ENCODE data around the gene SLC5A12. TPM values are rescaled to one million over a fixed set of nuclear protein-coding genes. Genes with fewer than 3 reads are reported as not detected.

Gene SLC5A12
- polyA plus RNA-seq, 12 donors, result 0.04 to 6.0 (median 0.16) TPM; not detected in 1

DNA sequence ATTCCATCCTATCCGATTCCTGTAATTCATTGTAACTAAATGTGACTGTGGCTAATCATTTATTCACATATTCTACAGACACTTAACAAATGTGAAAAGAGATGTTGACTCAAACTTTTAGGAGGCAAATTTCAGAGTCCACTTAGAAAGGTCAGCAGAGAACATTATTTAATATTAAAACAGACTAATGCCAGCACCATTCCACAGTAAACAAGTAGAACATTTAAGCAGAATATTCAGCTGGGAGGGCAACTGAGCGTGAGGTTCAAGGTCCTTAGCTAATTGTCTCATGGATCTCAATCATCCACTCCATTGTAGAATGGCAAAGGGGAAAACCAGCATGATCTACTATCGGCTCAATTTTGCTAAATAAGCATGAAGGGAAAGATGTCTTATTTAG is 5.1 kb upstream of the SLC5A12 start:
- no peak for DNase-seq

- no peak for DNase-seq
These were observed 1.9 kb downstream of the SLC5A12 start for GRCh38 chr11:26719998-26720397.

DNA sequence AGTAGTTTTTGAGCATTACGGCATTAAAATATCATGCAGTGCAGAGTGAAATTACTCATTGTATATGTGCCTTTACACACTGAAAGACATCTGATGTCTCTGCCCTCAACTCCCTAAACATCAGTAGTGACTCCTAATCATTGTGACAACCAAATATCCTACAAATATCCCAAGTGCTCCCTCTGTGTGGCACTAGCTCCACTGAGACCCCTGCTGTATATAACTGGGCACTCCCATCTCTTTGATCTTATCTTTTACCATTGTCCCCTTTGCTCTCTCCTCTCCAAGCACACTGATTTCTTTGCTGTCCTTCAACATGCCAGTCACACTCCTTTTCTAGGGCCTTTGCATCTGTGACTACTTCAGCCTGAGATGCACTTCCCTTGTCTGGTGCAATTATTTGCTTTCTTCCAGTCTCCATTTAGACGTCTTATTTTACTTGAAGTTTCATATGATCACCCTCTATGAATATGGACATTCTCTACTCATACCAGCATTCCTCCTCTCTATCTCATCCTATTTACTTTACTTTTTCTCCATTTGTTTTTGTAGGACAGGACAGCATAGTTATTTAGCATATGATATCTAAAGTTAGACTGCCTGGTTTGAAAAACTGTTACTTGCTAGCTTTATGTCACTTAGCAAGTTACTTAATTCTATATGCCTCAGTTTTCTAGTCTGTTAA is 2.4 kb downstream of the SLC5A12 start:
- DNase-seq, result no peak

GRCh38 chr11:26717771-26718170 is 4.1 kb downstream of the SLC5A12 start:
- no peak for DNase-seq

GRCh38 chr11:26715133-26715532 is 6.7 kb downstream of the SLC5A12 start:
- DNase-seq, result no peak

- no peak for DNase-seq
These were observed 9.4 kb downstream of the SLC5A12 start for GRCh38 chr11:26712497-26712896.

DNA sequence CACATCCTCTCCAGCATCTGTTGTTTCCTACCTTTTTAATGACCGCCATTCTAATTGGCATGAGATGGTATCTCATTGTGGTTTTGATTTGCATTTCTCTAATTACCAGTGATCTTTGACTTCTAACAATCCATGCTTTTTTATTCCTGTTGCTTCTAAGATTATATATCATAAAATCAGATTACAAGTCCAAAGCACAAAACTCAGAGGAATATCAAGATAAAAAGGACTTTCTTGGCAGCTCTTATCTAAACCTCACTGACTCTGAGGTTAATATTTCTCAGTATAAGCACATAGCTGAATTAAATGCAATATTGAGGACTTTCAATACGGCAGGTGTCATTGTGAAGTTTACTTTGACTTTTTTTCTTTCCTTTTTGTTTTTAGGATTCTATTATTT is 11.4 kb downstream of the SLC5A12 start:
- DNase-seq, result no peak

GRCh38 chr11:26708736-26709456 is 13.0 kb downstream of the SLC5A12 start:
- no peak for DNase-seq

DNA sequence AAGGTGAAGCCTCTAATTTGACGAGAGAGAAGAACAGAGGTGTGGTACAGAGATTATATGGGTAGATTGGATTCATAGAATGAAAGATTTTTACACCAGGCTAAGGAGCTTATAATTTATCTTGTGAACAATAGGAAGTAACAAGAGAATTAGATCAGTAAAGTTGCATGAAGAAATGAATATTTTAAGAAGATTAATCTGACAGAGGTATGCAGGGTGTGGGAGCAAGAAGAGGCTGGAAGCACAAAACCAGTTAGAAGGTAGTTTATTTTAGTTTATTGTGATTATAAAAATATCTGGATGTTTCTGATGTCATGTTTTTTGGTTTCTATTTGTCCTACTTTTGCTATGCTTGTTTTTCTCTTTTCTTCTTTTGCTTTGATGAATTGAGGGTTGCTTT is 15.7 kb downstream of the SLC5A12 start:
- DNase-seq, result no peak

GRCh38 chr11:26704249-26704648 is 17.6 kb downstream of the SLC5A12 start:
- DNase-seq, result no peak

DNA sequence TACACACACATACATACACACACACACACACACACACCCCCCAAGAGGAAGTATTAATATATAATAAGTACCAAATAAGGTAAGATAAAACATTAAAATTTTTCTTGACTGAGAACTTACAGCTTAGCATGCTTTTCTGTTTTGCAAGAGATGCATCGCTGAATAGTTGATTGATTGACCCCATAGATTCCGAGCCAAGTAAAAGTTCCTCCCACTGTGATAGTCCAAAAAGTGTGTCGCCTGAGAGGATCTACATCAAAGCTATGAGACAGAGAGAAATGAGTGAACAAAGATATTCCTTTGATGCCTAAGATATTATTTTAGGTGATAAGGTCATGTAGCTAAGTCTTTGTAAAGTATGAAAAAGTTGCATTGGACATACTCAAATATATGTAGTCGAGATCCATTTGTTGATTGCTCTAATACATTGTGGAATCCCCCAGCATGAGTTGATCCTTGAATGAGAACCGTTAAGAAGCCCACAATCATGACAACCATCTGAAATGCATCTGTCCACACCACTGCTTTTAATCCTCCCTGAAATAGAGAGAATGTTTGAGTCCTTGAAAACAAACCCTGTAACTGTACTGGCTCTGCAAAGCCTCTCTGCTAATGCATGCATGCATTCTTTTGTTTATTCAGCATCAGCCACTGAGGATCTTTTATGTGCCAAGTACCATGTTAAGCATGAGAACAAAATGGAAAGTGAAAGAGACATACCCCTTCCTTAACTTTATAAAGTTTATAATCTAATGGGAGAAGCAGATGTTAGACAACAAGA is 18.3 kb downstream of the SLC5A12 start:
- no peak for DNase-seq

DNA sequence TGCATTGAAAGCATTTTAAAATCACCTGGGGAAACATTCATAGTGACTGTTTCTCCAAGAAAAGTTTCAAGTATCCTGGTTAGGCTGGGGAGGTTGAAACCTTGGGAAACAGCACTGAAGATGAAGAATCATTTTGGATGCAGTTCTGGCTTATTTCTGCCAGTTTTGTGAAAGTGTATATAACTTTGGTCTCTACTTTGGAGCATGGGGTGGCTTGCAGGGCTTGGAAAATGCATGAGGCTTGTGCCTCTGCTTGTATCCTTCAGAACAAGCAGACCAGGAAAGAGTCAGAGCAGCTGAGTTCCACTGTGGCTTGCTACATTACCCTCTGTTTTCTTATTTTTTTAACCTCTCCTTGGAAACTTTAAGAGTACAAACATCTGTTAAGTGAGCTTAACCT is 19.5 kb downstream of the SLC5A12 start:
- peak; percentile 83 for DNase-seq

GRCh38 chr11:26700574-26701235 is 21.2 kb downstream of the SLC5A12 start:
- DNase-seq, result no peak

GRCh38 chr11:26698224-26698623 is 23.6 kb downstream of the SLC5A12 start:
- DNase-seq, result no peak

DNA sequence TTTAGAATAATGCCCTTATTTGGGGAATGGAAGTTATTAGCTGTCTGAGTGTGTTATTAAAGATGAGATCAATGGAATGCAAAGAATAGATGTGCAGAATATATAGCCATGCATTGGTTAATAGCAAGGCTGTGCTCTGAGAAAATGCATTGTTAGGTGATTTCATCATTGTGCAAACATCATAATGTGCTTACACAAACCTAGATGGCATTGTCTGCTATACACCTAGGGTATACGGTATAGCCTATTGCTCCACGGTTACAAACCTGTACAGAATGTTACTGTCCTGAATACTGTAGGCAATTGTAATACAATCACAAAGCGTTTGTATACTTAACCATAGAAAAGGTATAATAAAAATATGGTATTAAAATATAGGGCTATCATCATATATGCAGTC is 25.5 kb downstream of the SLC5A12 start:
- no peak for DNase-seq

DNA sequence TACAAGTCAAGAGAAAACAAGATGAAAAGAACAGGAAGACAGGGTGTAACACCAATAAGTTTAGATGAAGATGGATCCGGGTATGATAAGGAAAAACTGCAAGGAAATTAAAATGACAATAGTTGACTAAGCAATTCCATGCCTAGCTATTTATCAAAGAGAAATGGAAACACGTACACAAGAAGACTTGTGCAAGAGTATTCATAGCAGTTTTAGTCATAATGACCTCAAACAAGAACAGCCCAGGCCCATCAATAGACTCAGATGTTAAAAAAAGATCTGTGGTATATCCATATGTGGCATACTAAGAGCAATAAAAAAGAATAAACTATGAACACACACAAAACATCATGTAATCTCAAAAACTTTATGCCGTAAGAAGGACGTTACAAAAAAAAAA is 33.2 kb downstream of the SLC5A12 start:
- DNase-seq, result no peak

DNA sequence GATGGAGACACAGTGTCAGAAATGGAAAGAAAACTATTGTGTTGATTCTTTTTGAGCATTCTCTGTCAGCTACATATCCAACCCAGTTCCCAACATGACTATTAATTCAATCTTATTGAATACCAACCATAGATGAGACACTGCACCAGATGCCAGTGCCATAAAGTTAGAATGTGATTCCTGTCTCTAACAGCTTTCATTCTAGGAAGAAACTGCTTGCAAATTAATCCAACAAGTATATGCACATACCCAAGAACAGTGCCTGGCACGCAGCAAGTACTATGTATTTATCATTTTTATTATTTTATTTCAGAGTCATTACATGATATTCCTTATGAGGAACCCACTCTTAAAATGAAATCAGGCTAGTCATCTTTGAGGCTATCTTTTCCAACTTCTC is 34.5 kb downstream of the SLC5A12 start:
- DNase-seq, result no peak

GRCh38 chr11:26677566-26677965 is 44.3 kb downstream of the SLC5A12 start:
- no peak for DNase-seq

DNA sequence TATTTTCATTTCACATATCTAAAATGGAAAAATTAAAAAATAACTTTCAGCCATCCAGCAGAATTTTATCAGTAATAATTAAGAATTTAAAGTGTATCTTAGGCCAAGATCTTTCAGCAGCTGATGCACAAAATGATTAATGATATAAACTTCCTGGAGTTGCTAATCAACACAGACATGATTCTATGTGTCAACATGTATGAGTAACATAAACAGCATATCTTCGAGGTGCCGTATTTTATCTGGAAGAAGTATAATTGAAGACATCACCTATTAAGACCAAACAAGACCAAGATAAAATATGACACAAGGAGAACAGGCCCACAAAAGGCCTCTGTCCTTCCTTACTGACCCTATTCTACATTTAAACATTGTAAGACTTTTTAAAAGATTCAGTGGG is 45.2 kb downstream of the SLC5A12 start:
- no peak for DNase-seq

DNA sequence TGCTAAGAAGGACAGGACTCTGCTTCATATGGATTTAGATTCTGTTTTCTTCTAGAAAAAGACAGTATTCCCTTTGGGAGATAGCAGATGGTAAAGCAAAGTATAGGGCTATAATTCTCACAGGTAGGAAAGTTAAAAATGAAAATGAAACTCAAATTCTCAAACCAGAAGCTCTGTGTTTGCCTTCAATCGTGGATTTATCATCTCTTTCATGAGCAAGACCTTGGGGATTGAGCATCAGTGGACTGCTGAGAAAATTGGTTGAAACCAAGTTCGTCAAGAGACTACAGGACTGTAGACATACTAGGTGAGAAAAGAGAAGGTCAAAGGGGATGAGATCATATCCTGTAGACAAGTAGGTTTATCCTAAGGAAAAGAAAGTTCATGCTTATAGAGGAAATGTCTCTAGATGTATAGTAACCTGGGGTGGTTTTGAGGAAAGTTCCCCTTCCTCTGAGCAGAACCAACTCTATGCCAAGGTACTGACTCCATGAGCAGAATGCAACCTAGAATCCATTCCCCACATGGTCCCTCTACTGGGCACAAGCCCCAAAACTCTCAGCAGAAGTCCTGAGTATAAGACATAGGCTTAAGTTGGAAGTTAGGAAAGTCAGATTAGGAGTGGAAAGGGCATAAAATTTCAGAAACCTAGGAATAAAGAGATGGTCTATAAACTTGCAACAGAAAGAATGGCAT is 46.5 kb downstream of the SLC5A12 start:
- no peak for DNase-seq

GRCh38 chr11:26665946-26666345 is 55.9 kb downstream of the SLC5A12 start:
- no peak for DNase-seq

DNA sequence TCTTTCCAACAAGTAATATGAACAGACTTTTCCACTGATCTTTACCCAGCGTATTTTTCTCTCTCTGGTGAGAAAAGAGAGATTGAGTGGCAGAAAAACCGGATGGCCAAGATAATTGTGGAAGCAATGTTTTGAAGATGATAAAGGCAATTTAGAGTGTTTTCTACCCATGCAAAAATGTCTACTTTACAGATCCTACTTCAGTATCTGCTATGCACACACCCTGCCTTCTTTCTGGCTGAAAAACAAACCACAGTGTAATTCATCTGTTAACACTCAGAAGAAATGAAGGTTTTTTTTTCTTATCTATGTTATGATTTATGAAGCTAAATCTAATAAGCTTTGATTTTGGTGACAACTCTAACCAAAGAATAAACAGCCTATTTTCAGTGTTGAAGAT is 56.8 kb downstream of the SLC5A12 start:
- DNase-seq, result no peak
